HEK293T (cell line): ENCODE data around the gene GALNT15.

ENCODE experiments used
- ARNT ChIP-seq: fragments of 450-650 bp; IDR thresholded peaks from 2 replicates; pipeline ENCODE4 v1.6.1; 2017; ENCODE audit warnings: mild to moderate bottlenecking
- BHLHE40 ChIP-seq: fragments of 450-650 bp; IDR thresholded peaks from 2 replicates; pipeline ENCODE4 v1.6.1; 2016; ENCODE audit warnings: mild to moderate bottlenecking, moderate library complexity, borderline replicate concordance
- CTBP1 ChIP-seq: fragments of 450-650 bp; IDR thresholded peaks from 2 replicates; pipeline ENCODE4 v1.6.1; 2016; ENCODE audit warnings: borderline replicate concordance
- ELF4 ChIP-seq: fragments of 450-650 bp; IDR thresholded peaks from 2 replicates; pipeline ENCODE4 v1.6.1; 2017; ENCODE audit warnings: antibody characterized with exemption
- FOXA1 ChIP-seq: fragments of 450-650 bp; IDR thresholded peaks from 2 replicates; pipeline ENCODE4 v1.6.1; 2016; ENCODE audit warnings: mild to moderate bottlenecking
- FOXM1 ChIP-seq: fragments of 450-650 bp; IDR thresholded peaks from 2 replicates; pipeline ENCODE4 v1.6.1; 2017; ENCODE audit warnings: mild to moderate bottlenecking, borderline replicate concordance
- HDGF ChIP-seq: fragments of 450-650 bp; IDR thresholded peaks from 2 replicates; pipeline ENCODE4 v1.6.1; 2017; ENCODE audit warnings: antibody characterized with exemption, borderline replicate concordance
- L3MBTL2 ChIP-seq: fragments of 450-650 bp; conservative IDR thresholded peaks from 2 replicates; pipeline ENCODE4 v1.6.1; 2016; ENCODE audit warnings: mild to moderate bottlenecking
- LEF1 ChIP-seq: fragments of 450-650 bp; IDR thresholded peaks from 2 replicates; pipeline ENCODE4 v1.6.1; 2017; ENCODE audit warnings: mild to moderate bottlenecking, borderline replicate concordance
- NFRKB ChIP-seq: fragments of 450-650 bp; IDR thresholded peaks from 2 replicates; pipeline ENCODE4 v1.6.1; 2016; ENCODE audit warnings: mild to moderate bottlenecking, moderate library complexity
- SP1 ChIP-seq: fragments of 450-650 bp; IDR thresholded peaks from 2 replicates; pipeline ENCODE4 v1.6.1; 2017
- SUZ12 ChIP-seq: fragments of 450-650 bp; IDR thresholded peaks from 2 replicates; pipeline ENCODE4 v1.6.1; 2016; ENCODE audit warnings: mild to moderate bottlenecking
- TARDBP ChIP-seq: fragments of 450-650 bp; IDR thresholded peaks from 2 replicates; pipeline ENCODE4 v1.6.1; 2016
- ZNF384 ChIP-seq: fragments of 450-650 bp; IDR thresholded peaks from 2 replicates; pipeline ENCODE4 v1.6.1; 2016

DNA sequence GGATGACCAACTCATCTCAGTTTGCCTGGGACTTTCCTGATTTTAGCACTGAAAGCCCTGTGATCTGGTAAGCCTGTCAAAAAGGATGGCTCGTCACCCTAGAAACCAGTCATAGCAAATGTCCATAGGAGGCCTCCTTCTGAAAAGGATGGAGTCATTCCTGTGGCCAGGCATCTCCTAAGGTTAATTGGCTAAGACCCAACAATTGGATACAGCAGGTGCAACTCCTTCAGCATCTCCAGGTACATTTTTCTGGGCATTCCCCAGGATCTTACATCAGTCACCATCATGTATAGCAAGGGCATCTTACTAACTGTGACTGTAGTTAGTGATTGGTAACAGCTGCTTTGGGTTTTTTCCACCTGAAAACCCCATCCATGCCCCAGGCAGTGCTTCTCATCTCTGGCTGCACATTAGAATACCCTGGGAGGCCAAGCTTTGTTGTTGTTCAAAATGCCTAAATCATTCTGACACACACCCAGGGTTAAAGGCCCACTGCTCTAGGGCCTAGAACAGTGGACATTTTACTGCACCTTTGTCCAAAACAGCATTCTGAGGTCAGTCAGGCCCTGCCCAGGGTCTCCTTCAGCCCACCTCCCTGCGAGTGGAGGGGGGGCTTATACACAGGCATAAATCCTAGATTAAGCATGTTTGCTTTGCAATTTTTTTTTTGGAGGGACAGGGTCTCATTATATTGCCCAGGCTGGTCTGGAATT, 28.3 kb upstream of the GALNT15 start:
- TF ChIP-seq HDGF, result no peak
- TF ChIP-seq CTBP1, result no peak
- TF ChIP-seq SUZ12, result no peak
- no peak for TF ChIP-seq LEF1
- TF ChIP-seq FOXM1, result no peak
- TF ChIP-seq ZNF384, result no peak
- TF ChIP-seq L3MBTL2, result no peak
- TF ChIP-seq BHLHE40, result no peak
- no peak for TF ChIP-seq TARDBP
- TF ChIP-seq NFRKB, result no peak
- TF ChIP-seq ELF4, result no peak
- TF ChIP-seq ARNT, result no peak
- no peak for TF ChIP-seq FOXA1
- TF ChIP-seq SP1, result no peak
